Measurements from ENCODE around the gene STXBP2.

The STXBP2 gene

GRCh38 chr19:7658219-7658686, 21.3 kb downstream of the STXBP2 start:
- FAIRE-seq: no peak
- no peak for TF ChIP-seq CTCF (IDR thresholded peaks at IDR 0.05; ENCODE audit: insufficient read depth, missing control alignments)
- DNase-seq (ENCODE audit: insufficient read length, low spot score): no peak

GRCh38 chr19:7661744-7662538, 25.0 kb downstream of the STXBP2 start:
- DNase-seq (ENCODE audit: insufficient read length, low spot score): no peak

GRCh38 chr19:7662657-7663056, 25.7 kb downstream of the STXBP2 start:
- FAIRE-seq (no peak), DNase-seq (ENCODE audit: insufficient read length, low spot score) (no peak)
- no peak for TF ChIP-seq CTCF (IDR thresholded peaks at IDR 0.05; ENCODE audit: insufficient read depth, missing control alignments)

More at GRCh38 chr19:7661744-7662538, 25.0 kb downstream of the STXBP2 start:
- no peak for TF ChIP-seq CTCF (IDR thresholded peaks at IDR 0.05; ENCODE audit: insufficient read depth, missing control alignments)
- FAIRE-seq: no peak

- FAIRE-seq: no peak
- TF ChIP-seq CTCF (IDR thresholded peaks at IDR 0.05; ENCODE audit: insufficient read depth, missing control alignments): no peak
- DNase-seq (ENCODE audit: insufficient read length, low spot score): no peak
Measured at GRCh38 chr19:7663706-7664105, 26.8 kb downstream of the STXBP2 start.

- no peak for FAIRE-seq
- TF ChIP-seq CTCF (IDR thresholded peaks at IDR 0.05; ENCODE audit: insufficient read depth, missing control alignments): no peak
- no peak for DNase-seq (ENCODE audit: insufficient read length, low spot score)
Measured at GRCh38 chr19:7665076-7665475, 28.2 kb downstream of the STXBP2 start.

- FAIRE-seq (no peak), DNase-seq (ENCODE audit: insufficient read length, low spot score) (no peak)
- TF ChIP-seq CTCF (IDR thresholded peaks at IDR 0.05; ENCODE audit: insufficient read depth, missing control alignments): no peak
Measured at GRCh38 chr19:7668842-7669241, 31.9 kb downstream of the STXBP2 start, which contains the start of gene RETN. TSS of gene RETN (plus strand) at chr19:7669049. CDS start at chr19:7669327, 278 bp downstream.

- FAIRE-seq (no peak), DNase-seq (ENCODE audit: insufficient read length, low spot score) (no peak)
- no peak for TF ChIP-seq CTCF (IDR thresholded peaks at IDR 0.05; ENCODE audit: insufficient read depth, missing control alignments)
Measured at GRCh38 chr19:7669641-7670040, 32.7 kb downstream of the STXBP2 start.

Measured in D721Med (cell line).